ENCODE data around the gene PREX1. TPM values are rescaled to one million over a fixed set of nuclear protein-coding genes. Genes with fewer than 3 reads are reported as not detected.

PREX1 gene
- total RNA-seq, 3 donors from 2014 or later = 53.1 to 84.2 (median 65.1) TPM

DNA sequence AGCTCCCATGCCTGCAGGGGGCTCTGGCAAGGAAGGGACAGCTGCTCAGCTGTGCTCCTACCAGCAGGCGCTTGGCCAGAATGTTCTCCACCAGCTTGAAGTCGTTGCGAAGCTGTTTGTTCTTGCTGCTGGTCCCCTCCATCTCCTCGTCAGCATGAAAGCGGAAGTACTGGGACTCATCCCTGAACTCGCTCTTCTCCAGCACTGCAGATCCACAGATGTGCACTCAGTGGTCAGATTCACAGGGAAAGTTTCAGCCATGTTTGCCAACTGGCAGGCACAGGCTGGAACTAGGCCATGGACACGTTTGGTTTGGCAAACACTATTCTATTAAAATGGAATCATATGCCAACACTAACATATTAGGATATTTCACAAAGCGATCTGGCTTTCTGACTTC is 167.9 kb downstream of the PREX1 start:
- DNase-seq (ENCODE audit: low spot score in 2 of 2) = peak; percentile 72 to 83
- intact Hi-C loops (cut with DNase I; ENCODE audit: low total_unique reads) = loop anchor here (5.0 kb wide), 1 partner anchor 247 kb away; no protein-coding TSS in a partner anchor
- H3K27ac ChIP-seq = no peak overlapping the region
- no peaks in the 10 kb centered on the region for H3K36me3 ChIP-seq
- H3K4me3 ChIP-seq = no peak overlapping the region
- peaks cover 0 to 8% of the 10 kb centered on the region in 2 donors for H3K9me3 ChIP-seq
- TF ChIP-seq POLR2A (IDR thresholded peaks at IDR 0.05) (no peak), POLR2AphosphoS5 (IDR thresholded peaks at IDR 0.05) (peak in 1 of 3 donors; percentile 35)
- H3K4me1 ChIP-seq = no peaks in the 10 kb centered on the region
- H3K27me3 ChIP-seq = no peaks in the 10 kb centered on the region

DNA sequence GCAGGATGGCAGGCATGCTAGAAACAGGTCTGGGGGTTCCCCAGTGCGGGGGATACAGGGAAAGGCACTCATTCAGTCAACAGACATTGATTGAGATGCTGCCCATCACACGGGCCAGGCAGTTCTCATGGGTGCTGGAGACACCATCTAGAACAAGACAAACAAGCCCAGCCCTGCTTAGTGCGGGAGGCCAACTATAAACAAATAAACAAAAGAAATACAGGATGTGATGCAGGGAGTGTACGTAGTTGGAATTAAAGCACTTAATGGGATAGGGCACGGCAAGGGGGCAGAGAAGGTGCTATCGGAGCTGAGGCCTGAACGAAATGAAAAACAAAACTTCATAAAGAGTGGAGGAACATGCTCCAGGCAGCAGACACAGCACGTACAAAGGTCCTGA is 169.3 kb downstream of the PREX1 start:
- Histone ChIP-seq H3K4me3 (no peak overlapping the region), H3K9me3 (peaks cover 0 to 8% of the 10 kb centered on the region in 2 donors), H3K4me1 (no peaks in the 10 kb centered on the region), H3K36me3 (no peaks in the 10 kb centered on the region), H3K27me3 (no peaks in the 10 kb centered on the region), H3K27ac (peak overlapping the region in 1 of 2 donors; percentile 30)
- TF ChIP-seq, protein P1, sequence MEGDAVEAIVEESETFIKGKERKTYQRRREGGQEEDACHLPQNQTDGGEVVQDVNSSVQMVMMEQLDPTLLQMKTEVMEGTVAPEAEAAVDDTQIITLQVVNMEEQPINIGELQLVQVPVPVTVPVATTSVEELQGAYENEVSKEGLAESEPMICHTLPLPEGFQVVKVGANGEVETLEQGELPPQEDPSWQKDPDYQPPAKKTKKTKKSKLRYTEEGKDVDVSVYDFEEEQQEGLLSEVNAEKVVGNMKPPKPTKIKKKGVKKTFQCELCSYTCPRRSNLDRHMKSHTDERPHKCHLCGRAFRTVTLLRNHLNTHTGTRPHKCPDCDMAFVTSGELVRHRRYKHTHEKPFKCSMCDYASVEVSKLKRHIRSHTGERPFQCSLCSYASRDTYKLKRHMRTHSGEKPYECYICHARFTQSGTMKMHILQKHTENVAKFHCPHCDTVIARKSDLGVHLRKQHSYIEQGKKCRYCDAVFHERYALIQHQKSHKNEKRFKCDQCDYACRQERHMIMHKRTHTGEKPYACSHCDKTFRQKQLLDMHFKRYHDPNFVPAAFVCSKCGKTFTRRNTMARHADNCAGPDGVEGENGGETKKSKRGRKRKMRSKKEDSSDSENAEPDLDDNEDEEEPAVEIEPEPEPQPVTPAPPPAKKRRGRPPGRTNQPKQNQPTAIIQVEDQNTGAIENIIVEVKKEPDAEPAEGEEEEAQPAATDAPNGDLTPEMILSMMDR (IDR thresholded peaks at IDR 0.05) = no peak
- no peak for TF ChIP-seq POLR2AphosphoS5 (IDR thresholded peaks at IDR 0.05)
- no peak for DNase-seq (ENCODE audit: low spot score in 2 of 2)
- intact Hi-C loops (cut with DNase I; ENCODE audit: low total_unique reads) = loop anchor here (5.0 kb wide), 1 partner anchor 249 kb away; no protein-coding TSS in a partner anchor

- intact Hi-C loops (cut with DNase I; ENCODE audit: low total_unique reads) = loop anchor here (5.0 kb wide), 1 partner anchor 249 kb away; no protein-coding TSS in a partner anchor
- Histone ChIP-seq H3K27ac (peak overlapping the region in 1 of 2 donors; percentile 30), H3K36me3 (no peaks in the 10 kb centered on the region), H3K27me3 (no peaks in the 10 kb centered on the region), H3K9me3 (peaks cover 0 to 8% of the 10 kb centered on the region in 2 donors), H3K4me1 (no peaks in the 10 kb centered on the region), H3K4me3 (no peak overlapping the region)
- DNase-seq (ENCODE audit: low spot score in 2 of 2) = no peak
- TF ChIP-seq POLR2A (IDR thresholded peaks at IDR 0.05) = no peak
These were observed 169.7 kb downstream of the PREX1 start for GRCh38 chr20:48658198-48658476.

GRCh38 chr20:48657426-48658197 is 170.2 kb downstream of the PREX1 start:
- intact Hi-C loops (cut with DNase I; ENCODE audit: low total_unique reads) = loop anchor here (5.0 kb wide), 1 partner anchor 250 kb away; no protein-coding TSS in a partner anchor
- no peak overlapping the region for H3K4me3 ChIP-seq
- peak; percentile 63 to 69 for DNase-seq (ENCODE audit: low spot score in 2 of 2)
- peaks cover 0 to 8% of the 10 kb centered on the region in 2 donors for H3K9me3 ChIP-seq
- TF ChIP-seq, protein P1 (IDR thresholded peaks at IDR 0.05) = peak; percentile 90 to 96 (median 96)
- peak in 1 of 3 donors; percentile 22 for TF ChIP-seq POLR2AphosphoS5 (IDR thresholded peaks at IDR 0.05)
- TF ChIP-seq POLR2A (IDR thresholded peaks at IDR 0.05) = no peak
- no peak overlapping the region for H3K27ac ChIP-seq
- no peaks in the 10 kb centered on the region for H3K4me1 ChIP-seq
- no peaks in the 10 kb centered on the region for H3K36me3 ChIP-seq
- H3K27me3 ChIP-seq = no peaks in the 10 kb centered on the region

DNA sequence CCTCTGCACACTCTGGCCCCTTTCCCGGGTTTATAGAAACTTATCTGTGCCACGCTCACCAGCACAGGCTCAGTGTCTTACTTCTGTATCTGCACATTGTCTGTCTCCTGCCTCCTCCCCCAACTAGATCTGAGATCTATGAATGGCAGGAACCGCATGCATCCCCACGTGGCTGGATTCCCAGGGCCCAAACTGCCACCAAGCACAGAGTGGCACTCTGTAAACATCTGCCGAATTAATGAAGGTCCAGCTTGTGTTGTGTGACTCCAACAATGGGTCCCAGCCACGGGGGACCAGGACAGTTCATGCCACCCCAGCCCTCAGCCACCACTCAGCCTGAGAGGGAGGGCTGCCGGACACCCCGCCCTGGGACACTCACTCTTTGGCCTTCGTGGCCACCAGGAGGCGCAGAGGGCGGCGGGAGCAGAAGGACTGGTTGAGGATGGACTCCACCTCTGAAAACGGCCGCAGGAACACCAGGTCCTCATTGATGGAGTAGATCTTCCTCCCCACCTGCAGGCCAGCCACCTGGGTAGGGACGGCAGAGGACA is 171.1 kb downstream of the PREX1 start:
- intact Hi-C loops (cut with DNase I; ENCODE audit: low total_unique reads) = loop anchor here (5.0 kb wide), 1 partner anchor 251 kb away; no protein-coding TSS in a partner anchor
- no peak for DNase-seq (ENCODE audit: low spot score in 2 of 2)
- TF ChIP-seq, protein P1 (IDR thresholded peaks at IDR 0.05) = no peak
- TF ChIP-seq POLR2AphosphoS5 (IDR thresholded peaks at IDR 0.05) = no peak
- TF ChIP-seq POLR2A (IDR thresholded peaks at IDR 0.05) = no peak
- Histone ChIP-seq H3K9me3 (peaks cover 0 to 8% of the 10 kb centered on the region in 2 donors), H3K4me3 (no peak overlapping the region), H3K4me1 (no peaks in the 10 kb centered on the region), H3K27me3 (no peaks in the 10 kb centered on the region), H3K27ac (no peak overlapping the region), H3K36me3 (no peaks in the 10 kb centered on the region)

GRCh38 chr20:48656137-48656536 is 171.7 kb downstream of the PREX1 start:
- H3K27ac ChIP-seq = no peak overlapping the region
- H3K4me1 ChIP-seq = no peaks in the 10 kb centered on the region
- intact Hi-C loops (cut with DNase I; ENCODE audit: low total_unique reads) = loop anchor here (5.0 kb wide), 1 partner anchor 251 kb away; no protein-coding TSS in a partner anchor
- peaks cover 0 to 8% of the 10 kb centered on the region in 2 donors for H3K9me3 ChIP-seq
- TF ChIP-seq POLR2AphosphoS5 (IDR thresholded peaks at IDR 0.05) (no peak), POLR2A (IDR thresholded peaks at IDR 0.05) (no peak)
- TF ChIP-seq, protein P1 (IDR thresholded peaks at IDR 0.05) = no peak
- no peak for DNase-seq (ENCODE audit: low spot score in 2 of 2)
- H3K36me3 ChIP-seq = peaks cover under 1% of the 10 kb centered on the region
- no peaks in the 10 kb centered on the region for H3K27me3 ChIP-seq
- H3K4me3 ChIP-seq = no peak overlapping the region
